CD4-positive, alpha-beta T cell (primary cell): ENCODE data around the gene PRRX1. TPM values are rescaled to one million over a fixed set of nuclear protein-coding genes. Genes with fewer than 3 reads are reported as not detected.

Experiments
- ATAC-seq: fragments of 200-7000 bp; cut with Tn5 transposase; one replicate; pipeline ENCODE4 v1.10.0; 2022; ENCODE audit warnings: mild to moderate bottlenecking; ENCODE audit not compliant: poor library complexity
- CTCF ChIA-PET: fragments of 350-600 bp; sonication (Branson Sonifier 250); formaldehyde crosslinking; loops from one replicate; lab custom pipeline; 2021; ENCODE audit warnings: antibody characterized with exemption, inconsistent platforms; lab: Charles Lee
- POLR2A ChIA-PET: fragments of 350-600 bp; sonication (Branson Sonifier 250); formaldehyde crosslinking; loops from one replicate; lab custom pipeline; 2021; ENCODE audit warnings: antibody characterized with exemption, inconsistent platforms; lab: Charles Lee
- DNase-seq, 14 experiments: peaks; one replicate each; pipeline ENCODE4 v3.0.0-alpha.2; 2013 to 2020; ENCODE audit warnings: mixed read lengths in 2 of 14
- H3K27ac ChIP-seq, 2 donors: one replicate each; pipeline versions ENCODE4 v1.5.1 to v1.7.0; 2013; ENCODE audit warnings: low read length in 2 of 2, low read depth in 1 of 2, mild to moderate bottlenecking in 1 of 2
- H3K27me3 ChIP-seq, 2 experiments: 1 replicate in 1 of 2; 2 replicates in 1 of 2; pipeline versions ENCODE4 v1.6.1 to v1.7.0; 2013; ENCODE audit warnings: low read length in 2 of 2, control low read depth in 1 of 2, mild to moderate bottlenecking in 1 of 2, moderate library complexity in 1 of 2; ENCODE audit not compliant: insufficient read depth in 2 of 2, control insufficient read depth in 1 of 2
- H3K36me3 ChIP-seq: one replicate; pipeline ENCODE4 v1.6.1; 2013; ENCODE audit warnings: low read length, control low read depth; ENCODE audit not compliant: insufficient read depth
- H3K4me1 ChIP-seq: one replicate; pipeline ENCODE4 v1.6.1; 2013; ENCODE audit warnings: low read length, control low read depth; ENCODE audit not compliant: insufficient read depth
- H3K4me3 ChIP-seq: one replicate; pipeline ENCODE4 v1.5.1; 2013; ENCODE audit warnings: mild to moderate bottlenecking, low read length, moderate library complexity
- H3K9me3 ChIP-seq, 2 experiments: 1 replicate in 1 of 2; 2 replicates in 1 of 2; pipeline versions ENCODE4 v1.6.1 to v1.7.0; 2013; ENCODE audit warnings: low read length in 2 of 2, mild to moderate bottlenecking in 2 of 2, control low read depth in 1 of 2, moderate library complexity in 1 of 2; ENCODE audit not compliant: control insufficient read depth in 1 of 2, insufficient read depth in 1 of 2
- H3K27ac Mint-ChIP-seq: one replicate; pipeline ENCODE4 v1.8.0; 2020; ENCODE audit warnings: mixed read lengths
- H3K27me3 Mint-ChIP-seq: one replicate; pipeline ENCODE4 v1.8.0; 2021; ENCODE audit warnings: mixed read lengths
- H3K36me3 Mint-ChIP-seq: one replicate; pipeline ENCODE4 v1.8.0; 2021; ENCODE audit warnings: low read depth, mixed read lengths
- H3K4me1 Mint-ChIP-seq: one replicate; pipeline ENCODE4 v1.8.0; 2021; ENCODE audit warnings: low read depth, mixed read lengths
- H3K4me3 Mint-ChIP-seq: one replicate; pipeline ENCODE4 v1.8.0; 2020; ENCODE audit warnings: mild to moderate bottlenecking, mixed read lengths
- H3K9me3 Mint-ChIP-seq: one replicate; pipeline ENCODE4 v1.8.0; 2020; ENCODE audit warnings: mixed read lengths
- CTCF ChIP-seq: fragments of 200-600 bp; IDR thresholded peaks from one replicate; pipeline ENCODE4 v1.8.0; 2022; ENCODE audit warnings: antibody characterized with exemption, mild to moderate bottlenecking
- intact Hi-C, 2 experiments: fragments of 100-400 bp; cut with DNase I in 1 of 2; cut with micrococcal nuclease in 1 of 2; formaldehyde crosslinking; loops; one replicate each; pipeline versions ENCODE4 v1.15.1 to v1.9.0; 2023 to 2025; cut with DNase I, micrococcal nuclease
- total RNA-seq, 174 experiments: library from RNA in 2 of 174; stranded (reverse) in 2 of 174; gene quantifications; one replicate each; pipeline ENCODE4 v1.2.3 and lab custom pipeline; 2021 to 2026

Gene PRRX1
- total RNA-seq, 2 experiments from 2014 or later = not detected

GRCh38 chr1:170699696-170700095 lies 35.8 kb downstream of the PRRX1 start:
- no peak for ATAC-seq
- TF ChIP-seq CTCF = no peak
- Histone ChIP-seq H3K27ac (no peak overlapping the region), H3K27me3 (peaks cover 0 to 8% of the 10 kb centered on the region in 2 experiments), H3K4me3 (no peak overlapping the region), H3K4me1 (no peaks in the 10 kb centered on the region), H3K9me3 (no peaks in the 10 kb centered on the region), H3K36me3 (no peaks in the 10 kb centered on the region)
- DNase-seq = no peak
- Mint-ChIP-seq H3K36me3 (no peaks in the 10 kb centered on the region), H3K27ac (no peak overlapping the region), H3K4me3 (no peak overlapping the region), H3K4me1 (no peaks in the 10 kb centered on the region), H3K27me3 (peaks cover 22% of the 10 kb centered on the region), H3K9me3 (no peaks in the 10 kb centered on the region)
- POLR2A ChIA-PET = no interaction called here
- intact Hi-C loops = no loop called here
- CTCF ChIA-PET = interaction anchor here (1.7 kb wide), 1 partner anchor 10 kb away, joined by 7 read pairs; no protein-coding TSS in a partner anchor

- peaks cover 8% of the 10 kb centered on the region for H3K27me3 Mint-ChIP-seq
- H3K4me3 Mint-ChIP-seq = no peak overlapping the region
- ATAC-seq (no peak), DNase-seq (no peak)
- H3K9me3 Mint-ChIP-seq = no peaks in the 10 kb centered on the region
- Histone ChIP-seq H3K4me3 (no peak overlapping the region), H3K9me3 (no peaks in the 10 kb centered on the region), H3K27ac (no peak overlapping the region), H3K4me1 (no peaks in the 10 kb centered on the region), H3K36me3 (no peaks in the 10 kb centered on the region), H3K27me3 (peaks cover 0 to 13% of the 10 kb centered on the region in 2 experiments)
- H3K36me3 Mint-ChIP-seq = no peaks in the 10 kb centered on the region
- H3K27ac Mint-ChIP-seq = no peak overlapping the region
- no peaks in the 10 kb centered on the region for H3K4me1 Mint-ChIP-seq
- intact Hi-C loops = no loop called here
- ChIA-PET POLR2A (no interaction called here), CTCF (no interaction called here)
- TF ChIP-seq CTCF = no peak
Measured at GRCh38 chr1:170700842-170701615, 37.1 kb downstream of the PRRX1 start.

DNA sequence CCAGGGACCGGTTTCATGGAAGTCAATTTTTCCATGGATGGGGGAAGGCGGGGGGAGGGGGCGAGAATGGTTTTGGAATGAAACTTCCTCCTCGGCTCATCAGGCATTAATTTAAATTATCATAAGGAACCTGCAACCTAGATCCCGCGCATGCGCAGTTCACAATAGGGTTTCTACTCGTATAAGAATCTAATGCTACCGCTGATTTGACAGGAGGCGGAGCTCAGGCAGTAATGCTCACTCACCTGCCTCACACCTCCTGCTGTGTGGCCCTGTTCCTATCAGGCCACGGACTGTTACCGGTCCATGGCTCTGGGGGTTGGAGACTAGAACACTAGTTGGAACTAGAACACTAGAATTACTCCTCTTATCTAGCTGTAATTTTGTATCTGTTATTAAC lies 38.0 kb downstream of the PRRX1 start:
- Histone ChIP-seq H3K4me1 (no peaks in the 10 kb centered on the region), H3K27ac (no peak overlapping the region), H3K36me3 (no peaks in the 10 kb centered on the region), H3K27me3 (peaks cover 0 to 12% of the 10 kb centered on the region in 2 experiments), H3K9me3 (no peaks in the 10 kb centered on the region), H3K4me3 (no peak overlapping the region)
- H3K4me1 Mint-ChIP-seq = no peaks in the 10 kb centered on the region
- ChIA-PET CTCF (no interaction called here), POLR2A (no interaction called here)
- H3K36me3 Mint-ChIP-seq = no peaks in the 10 kb centered on the region
- H3K4me3 Mint-ChIP-seq = no peak overlapping the region
- DNase-seq = no peak
- no peak overlapping the region for H3K27ac Mint-ChIP-seq
- no peaks in the 10 kb centered on the region for H3K9me3 Mint-ChIP-seq
- ATAC-seq = no peak
- no peak for TF ChIP-seq CTCF
- intact Hi-C loops = no loop called here
- H3K27me3 Mint-ChIP-seq = peaks cover 6% of the 10 kb centered on the region
